ENCODE results near the gene ADTRP. TPM values are rescaled to one million over a fixed set of nuclear protein-coding genes. Genes with fewer than 3 reads are reported as not detected.

The ADTRP gene
- 0.64 and 2.2 TPM in 2 replicates for total RNA-seq (2014; rRNA removed)
- 1.9 TPM for polyA plus RNA-seq (2012)

DNA sequence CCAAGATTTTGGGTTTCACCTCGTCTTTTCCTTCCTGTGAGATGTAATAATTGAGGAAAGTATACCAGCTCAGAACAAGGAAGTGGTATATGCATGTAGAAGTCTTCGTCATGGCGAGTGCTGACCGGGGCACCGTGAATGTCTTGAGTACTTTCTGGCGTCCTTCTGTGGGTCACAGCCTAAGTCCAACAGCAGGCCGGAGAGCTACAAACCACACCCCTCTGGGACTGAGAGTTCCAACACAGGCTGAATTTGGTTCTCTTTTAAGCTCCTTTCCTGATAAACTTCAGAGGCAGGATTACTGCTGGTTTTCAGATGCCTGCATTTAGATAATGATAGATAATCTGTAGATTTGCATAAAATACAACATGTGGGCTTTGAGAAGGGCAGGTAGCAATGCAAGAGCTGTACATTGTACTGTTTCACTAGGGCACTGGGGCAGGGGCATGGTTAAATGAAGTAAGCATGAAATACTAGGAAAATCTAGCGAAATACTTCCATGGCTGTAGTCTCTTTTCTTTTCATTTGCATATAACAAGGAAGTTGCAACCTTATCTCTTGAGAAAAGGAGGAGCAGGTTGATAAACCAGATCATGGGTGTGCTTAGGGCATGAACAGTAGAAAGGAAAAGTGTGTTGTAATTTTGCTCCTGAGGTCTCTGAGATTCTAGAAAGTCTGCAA, at the start of gene ADTRP:
Gene ADTRP (minus strand): TSS at position 156 of the 681 bp plus-strand sequence. CDS start 44 bp downstream, at position 112.
- no peak for DNase-seq (ENCODE audit: low read depth)

- no peak for DNase-seq (ENCODE audit: low read depth)
Measured at GRCh38 chr6:11826779-11827178, 48.2 kb upstream of the ADTRP start.

DNA sequence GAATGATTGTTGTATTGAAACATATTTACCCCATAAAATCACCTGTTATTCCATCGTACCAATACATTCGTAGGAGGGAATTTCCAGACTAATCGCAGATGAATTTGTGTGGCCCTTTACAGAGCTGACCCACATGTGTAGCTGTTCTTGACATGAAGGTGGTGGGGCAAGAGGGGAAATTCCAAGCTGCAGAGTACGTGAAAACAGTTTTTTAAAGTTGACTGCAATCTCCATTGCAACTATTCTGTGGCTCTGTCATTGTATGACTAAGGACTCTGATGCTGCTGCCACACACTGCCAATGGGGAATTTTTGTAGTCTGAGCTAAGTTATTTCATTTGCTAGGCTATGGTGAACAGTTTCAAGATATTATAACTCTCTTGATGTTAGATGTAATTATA, 46.4 kb upstream of the ADTRP start:
- DNase-seq (ENCODE audit: low read depth): peak; percentile 9

GRCh38 chr6:11822346-11822745, 43.7 kb upstream of the ADTRP start:
- peak; percentile 10 for DNase-seq (ENCODE audit: low read depth)

DNA sequence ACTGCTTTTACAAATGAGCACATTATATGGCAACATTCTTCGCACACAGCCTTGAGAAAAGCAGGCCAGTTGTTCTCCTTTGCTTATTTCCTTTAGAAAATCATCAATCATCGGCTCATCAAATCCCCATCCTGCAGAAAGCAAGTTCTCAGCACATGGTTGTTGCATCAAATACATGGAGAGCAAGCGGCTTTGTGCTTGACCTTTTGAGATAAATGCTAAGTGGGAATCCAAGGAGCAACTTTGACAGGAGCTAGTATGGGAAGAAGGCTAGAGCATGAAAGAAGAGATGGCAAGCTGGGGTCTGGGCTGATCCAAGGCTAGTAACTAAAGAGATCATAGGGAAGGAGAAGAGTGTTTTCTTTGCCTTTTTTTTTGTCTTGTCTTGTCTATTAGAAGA, 43.2 kb upstream of the ADTRP start:
- no peak for DNase-seq (ENCODE audit: low read depth)

DNA sequence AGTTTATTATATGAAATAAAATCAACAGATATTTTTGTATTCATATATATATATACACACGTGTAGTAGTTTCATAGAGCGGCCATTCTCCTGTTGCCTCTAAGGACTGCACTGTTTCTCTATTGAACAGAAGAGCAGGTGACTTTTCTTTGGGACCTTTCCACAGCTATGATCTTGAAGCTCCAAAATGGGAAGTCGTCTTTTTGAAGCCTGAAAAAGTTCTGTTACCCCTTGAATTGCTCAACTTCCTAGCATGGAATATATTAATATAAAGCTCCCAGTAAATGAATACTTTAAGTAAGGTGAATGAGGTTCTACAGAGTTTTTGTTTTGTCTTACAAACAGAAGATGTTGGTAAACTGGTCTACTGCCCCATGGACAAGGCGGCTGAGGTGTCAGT, 42.2 kb upstream of the ADTRP start:
- DNase-seq (ENCODE audit: low read depth): no peak

- DNase-seq (ENCODE audit: low read depth): no peak
Measured at GRCh38 chr6:11819486-11819885, 40.9 kb upstream of the ADTRP start.

DNA sequence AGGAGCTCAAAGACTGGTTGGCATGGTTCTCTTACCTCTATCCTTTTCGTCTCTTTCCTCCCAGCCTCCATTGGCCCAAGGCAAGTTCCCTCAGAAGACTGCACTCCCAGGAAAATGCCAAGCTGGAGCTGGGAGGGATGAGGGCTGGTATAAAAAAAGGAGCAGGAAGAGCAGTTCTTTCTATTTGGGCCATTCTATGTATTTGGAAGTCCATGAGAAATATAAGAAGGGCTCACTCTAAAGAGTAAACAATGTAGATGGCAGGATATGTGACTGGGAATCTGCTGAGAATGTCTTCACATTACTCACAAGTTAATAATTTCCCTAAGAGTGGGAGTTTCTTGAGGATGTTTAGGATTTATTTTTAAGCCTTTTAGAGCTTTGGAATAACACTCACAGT, 36.6 kb upstream of the ADTRP start:
- peak; percentile 14 for DNase-seq (ENCODE audit: low read depth)

GRCh38 chr6:11814819-11815218, 36.2 kb upstream of the ADTRP start:
- DNase-seq (ENCODE audit: low read depth): no peak

DNA sequence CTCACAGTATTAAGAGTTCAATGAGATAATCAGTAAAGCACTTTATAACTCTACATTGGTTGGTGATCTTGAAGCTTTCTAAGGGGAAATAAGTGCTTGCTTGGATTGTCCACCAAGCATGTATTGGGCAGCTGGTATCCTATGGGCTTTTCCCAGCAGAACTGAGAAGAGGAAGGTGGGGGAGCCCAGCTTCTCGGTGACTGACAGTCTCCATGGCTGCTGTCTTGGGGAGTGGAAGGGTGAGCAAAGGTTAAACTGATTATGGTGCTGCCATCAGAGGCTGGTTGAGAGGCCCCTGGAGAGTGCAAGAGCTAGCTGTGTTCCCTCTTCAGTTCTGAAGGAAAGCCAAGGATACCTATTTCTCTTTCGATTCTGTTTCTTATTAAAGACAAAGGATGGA, 35.5 kb upstream of the ADTRP start:
- no peak for DNase-seq (ENCODE audit: low read depth)

DNA sequence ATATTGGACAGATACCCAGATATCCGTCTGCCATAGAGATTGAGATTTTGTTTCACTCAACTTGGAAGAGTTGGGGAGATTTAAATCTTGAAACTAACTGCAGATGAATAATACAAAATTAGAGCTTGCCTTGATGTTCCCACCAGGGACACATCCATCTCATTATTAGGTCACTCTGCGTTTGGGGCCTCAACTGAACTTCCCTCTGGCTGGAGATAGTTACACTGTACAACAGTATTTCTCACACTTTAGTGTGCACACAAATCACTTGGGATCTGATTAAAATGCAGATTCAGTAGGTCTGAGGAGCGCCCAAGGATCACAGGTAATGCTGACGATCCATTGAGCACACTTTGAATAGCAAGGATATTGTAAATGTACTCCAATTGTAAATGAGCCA, 35.0 kb upstream of the ADTRP start:
- DNase-seq (ENCODE audit: low read depth): no peak

- no peak for DNase-seq (ENCODE audit: low read depth)
Measured at GRCh38 chr6:11812951-11813350, 34.3 kb upstream of the ADTRP start.

DNA sequence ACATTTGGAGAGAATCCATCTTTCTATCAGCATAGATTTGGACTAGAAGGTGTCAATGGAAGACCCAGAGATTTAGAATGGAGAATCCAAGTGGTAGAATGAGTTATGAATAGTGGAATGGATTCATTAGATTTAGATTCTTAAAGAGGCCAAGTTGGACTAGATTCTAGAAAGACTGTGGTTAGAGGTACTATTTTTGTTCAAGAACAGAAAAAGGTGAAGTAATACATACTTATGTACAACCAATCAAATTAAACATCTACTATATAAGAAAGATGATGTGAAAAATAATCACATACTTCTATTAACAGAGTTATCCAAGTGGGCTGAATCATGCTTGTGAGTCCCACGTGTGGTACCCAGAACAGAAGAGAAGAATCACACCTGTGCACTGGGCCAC, 33.8 kb upstream of the ADTRP start:
- DNase-seq (ENCODE audit: low read depth): no peak

GRCh38 chr6:11811644-11812264, 33.2 kb upstream of the ADTRP start:
- DNase-seq (ENCODE audit: low read depth): no peak

DNA sequence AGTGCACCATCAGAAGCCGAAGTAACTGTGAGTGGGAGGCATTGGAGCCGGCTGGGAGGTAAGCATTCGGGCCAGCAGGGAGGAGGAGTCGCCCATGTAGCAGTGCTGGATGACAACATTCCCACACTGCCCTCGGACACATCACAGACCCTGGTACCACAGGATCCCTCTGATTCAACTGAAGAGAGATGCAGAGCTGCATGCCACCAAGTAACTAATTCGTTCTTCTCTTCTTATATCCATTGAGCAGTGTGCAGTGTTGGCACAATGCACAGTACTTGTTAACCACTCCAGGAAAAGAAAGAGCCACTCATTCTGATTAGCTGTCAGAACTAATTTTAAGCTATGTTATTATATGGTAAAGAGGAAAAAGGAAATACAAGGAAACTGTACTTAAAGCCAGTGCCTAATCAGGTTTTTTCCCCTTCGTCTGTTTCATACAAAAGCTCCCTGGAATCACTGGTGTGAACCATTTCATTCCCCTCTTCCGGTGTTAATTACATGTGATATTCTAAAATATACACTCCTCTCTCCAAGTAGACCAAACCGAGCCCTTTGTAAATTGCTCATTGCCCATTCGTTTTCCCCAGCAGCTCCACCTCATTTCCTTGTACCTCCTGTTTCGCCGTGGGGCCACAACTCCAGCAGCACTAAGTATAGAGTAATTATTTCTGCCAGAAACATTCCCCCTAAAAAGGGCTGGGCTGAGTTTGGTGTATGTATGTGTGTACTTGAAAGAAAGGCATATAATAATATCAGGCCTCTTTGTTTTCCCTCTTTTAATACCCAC, 32.4 kb upstream of the ADTRP start:
- no peak for DNase-seq (ENCODE audit: low read depth)

GRCh38 chr6:11810039-11810541, 31.5 kb upstream of the ADTRP start:
- peak; percentile 76 for DNase-seq (ENCODE audit: low read depth)

DNA sequence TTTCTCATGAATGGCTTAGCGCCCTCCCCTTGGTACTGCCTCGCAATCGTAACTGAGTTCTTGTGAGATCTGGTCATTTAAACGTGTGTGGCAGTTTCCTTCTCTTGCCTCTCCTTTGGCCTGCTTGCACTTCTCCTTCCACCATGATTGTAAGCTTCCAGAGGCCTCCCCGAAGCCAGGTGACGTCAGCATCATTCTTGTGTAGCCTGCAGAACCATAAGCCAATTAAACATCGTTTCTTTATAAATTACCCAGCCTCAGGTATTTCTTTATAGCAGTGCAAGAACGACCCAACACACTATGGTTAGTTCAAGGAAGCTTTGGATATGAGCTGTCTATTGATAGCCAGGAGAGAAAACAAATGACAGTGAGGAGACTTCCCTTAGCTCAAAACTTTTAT, 29.5 kb upstream of the ADTRP start:
- no peak for DNase-seq (ENCODE audit: low read depth)

DNA sequence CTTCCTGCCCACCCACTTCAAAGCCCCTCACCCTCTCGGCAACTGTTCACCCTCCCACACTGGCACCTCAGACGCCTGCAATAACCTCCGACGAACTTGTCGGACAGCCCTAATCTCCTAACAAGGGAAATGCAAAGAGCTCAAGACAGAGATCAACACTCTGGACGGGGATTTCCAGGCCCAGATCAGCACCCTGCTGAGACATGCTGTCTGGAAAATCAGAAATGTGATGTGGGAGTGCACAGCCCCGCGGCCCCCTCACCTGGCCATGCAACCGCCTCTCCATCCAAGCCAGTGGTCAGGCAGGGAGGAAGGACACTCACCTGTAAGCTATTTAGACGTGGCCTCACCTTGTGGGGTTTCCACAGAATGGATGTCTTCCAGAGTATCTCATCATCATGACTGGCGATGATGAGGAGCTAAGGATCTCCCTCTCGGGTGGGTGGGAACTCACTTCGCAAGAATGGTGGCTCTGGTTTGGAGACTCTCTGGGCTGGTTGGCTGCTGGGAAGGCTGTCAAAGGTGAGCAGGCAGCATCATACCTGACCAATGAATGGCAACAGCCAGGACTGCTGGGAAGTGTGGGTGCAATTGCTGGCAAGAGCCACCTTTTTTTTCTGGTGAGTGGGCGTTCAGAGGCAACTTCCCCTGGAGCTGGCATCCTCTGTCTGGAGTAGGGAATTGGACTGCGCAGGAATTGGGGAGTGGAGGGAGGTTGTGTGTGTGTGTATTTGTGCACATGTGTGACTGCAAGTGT, 28.1 kb upstream of the ADTRP start:
- no peak for DNase-seq (ENCODE audit: low read depth)

- no peak for DNase-seq (ENCODE audit: low read depth)
Measured at GRCh38 chr6:11805259-11806053, 26.9 kb upstream of the ADTRP start.

DNA sequence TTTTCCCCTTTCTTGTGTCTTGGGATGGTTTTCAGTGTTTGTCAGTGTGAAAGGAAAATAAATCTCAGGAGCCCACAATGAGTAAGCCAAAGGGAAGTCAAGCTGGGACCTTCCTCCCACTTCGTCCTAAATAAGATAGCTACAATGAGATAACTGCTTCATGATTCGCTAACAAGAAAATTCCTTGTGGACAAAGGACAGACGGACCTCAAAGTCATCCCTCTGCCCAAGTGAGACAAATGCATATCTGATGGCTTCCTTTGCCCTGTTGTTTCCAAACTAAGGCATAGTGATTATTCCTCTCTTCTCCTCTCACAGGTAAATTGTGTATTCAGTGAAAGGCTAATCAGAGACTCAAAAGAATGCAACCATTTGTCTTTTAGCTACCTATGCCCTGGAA, 26.1 kb upstream of the ADTRP start:
- DNase-seq (ENCODE audit: low read depth): no peak

- DNase-seq (ENCODE audit: low read depth): no peak
Measured at GRCh38 chr6:11804135-11804534, 25.5 kb upstream of the ADTRP start.

Data from LHCN-M2 (cell line).